Activated naive CD4-positive, alpha-beta T cell (primary cell): ENCODE data around the gene POFUT1.

Source experiments
- DNase-seq, 4 experiments: peaks; one replicate each; lab custom pipeline; 2025; lab: John Stamatoyannopoulos, UW

The POFUT1 gene

GRCh38 chr20:32206760-32207625, 687 bp upstream of the POFUT1 start:
- DNase-seq = no peak

GRCh38 chr20:32208499-32209154, 947 bp downstream of the POFUT1 start:
- no peak for DNase-seq

- no peak for DNase-seq
Measured at GRCh38 chr20:32209850-32210605, 2.3 kb downstream of the POFUT1 start.

- no peak for DNase-seq
Measured at GRCh38 chr20:32213870-32214269, 6.2 kb downstream of the POFUT1 start.

GRCh38 chr20:32215147-32215546, 7.5 kb downstream of the POFUT1 start:
- DNase-seq = no peak

GRCh38 chr20:32215729-32216128, 8.0 kb downstream of the POFUT1 start:
- DNase-seq = no peak

- DNase-seq = no peak
Measured at GRCh38 chr20:32216179-32217142, 8.8 kb downstream of the POFUT1 start.

- no peak for DNase-seq
Measured at GRCh38 chr20:32218156-32218900, 10.6 kb downstream of the POFUT1 start.

GRCh38 chr20:32224463-32224862, 16.8 kb downstream of the POFUT1 start:
- no peak for DNase-seq

GRCh38 chr20:32226391-32226790, 18.7 kb downstream of the POFUT1 start:
- no peak for DNase-seq

GRCh38 chr20:32227306-32227705, 19.6 kb downstream of the POFUT1 start:
- no peak for DNase-seq

- DNase-seq = no peak
Measured at GRCh38 chr20:32227744-32228688, 20.3 kb downstream of the POFUT1 start.

- DNase-seq = no peak
Measured at GRCh38 chr20:32229251-32229747, 21.6 kb downstream of the POFUT1 start.

- DNase-seq = no peak
Measured at GRCh38 chr20:32230707-32231106, 23.0 kb downstream of the POFUT1 start.

- no peak for DNase-seq
Measured at GRCh38 chr20:32231245-32231644, 23.6 kb downstream of the POFUT1 start.

GRCh38 chr20:32231847-32232246, 24.2 kb downstream of the POFUT1 start:
- no peak for DNase-seq

- DNase-seq = no peak
Measured at GRCh38 chr20:32232326-32232886, 24.7 kb downstream of the POFUT1 start.

- no peak for DNase-seq
Measured at GRCh38 chr20:32233286-32233685, 25.6 kb downstream of the POFUT1 start.
